Hematopoietic multipotent progenitor cell treated with erythropoietin and hydrocortisone succinate and interleukin-3 and kit ligand, for 4 days (in vitro differentiated cells): Measurements from ENCODE around the gene SMAD3.

Source experiments
- DNase-seq: peaks from one replicate; pipeline ENCODE4 v3.0.0-alpha.2; 2015

The SMAD3 gene

DNA sequence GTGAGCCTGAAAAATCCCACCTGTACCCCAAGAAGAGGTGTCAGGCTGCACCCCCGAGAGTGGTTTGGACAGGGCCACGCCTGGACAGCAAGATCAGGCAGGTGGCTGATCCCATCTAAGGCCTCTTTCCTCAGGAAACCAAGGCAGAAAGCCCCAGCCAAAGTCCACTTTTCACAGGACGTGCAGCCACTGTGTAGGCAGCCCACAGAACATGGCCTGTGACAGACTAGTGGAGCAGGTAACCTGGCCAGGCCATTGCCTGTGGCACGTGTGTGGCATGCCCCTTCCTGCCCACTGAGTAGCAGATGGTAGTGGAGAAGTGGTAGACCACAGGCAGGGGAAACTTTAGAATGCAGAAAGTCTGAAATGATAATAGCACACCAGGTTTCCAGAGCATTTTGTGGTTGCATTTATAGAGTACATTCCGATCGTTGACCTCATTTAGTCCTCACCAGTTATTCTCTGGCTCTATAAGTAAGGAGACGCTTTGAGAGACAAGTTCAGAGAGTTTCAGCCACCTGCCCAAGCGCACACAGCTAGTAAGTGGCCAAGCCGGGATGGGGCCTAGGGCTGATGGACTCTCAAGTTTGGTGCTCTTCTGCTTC is 120.3 kb downstream of the SMAD3 start:
- DNase-seq, result peak; percentile 77

DNA sequence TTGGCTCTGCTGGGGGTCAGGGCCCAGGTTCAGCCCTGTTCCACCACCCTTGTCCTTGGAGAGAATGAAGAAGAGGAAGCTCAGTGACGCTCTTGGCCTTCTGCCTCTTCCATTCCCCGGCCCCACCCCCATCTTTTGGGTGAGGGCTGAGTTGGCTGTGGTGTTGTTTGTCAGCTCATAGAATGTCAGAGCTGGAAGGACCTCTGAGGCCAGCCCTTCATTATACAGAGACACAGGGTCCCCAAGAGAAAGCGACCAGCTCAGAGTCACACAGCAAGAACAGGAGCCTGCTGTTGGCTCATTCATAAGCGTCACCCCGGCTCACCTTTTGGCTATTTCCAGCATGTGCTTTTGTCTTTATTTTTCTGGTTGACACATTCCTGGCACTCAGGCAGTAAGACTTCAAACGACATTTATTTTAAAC is 120.8 kb downstream of the SMAD3 start:
- DNase-seq, result peak; percentile 65

DNA sequence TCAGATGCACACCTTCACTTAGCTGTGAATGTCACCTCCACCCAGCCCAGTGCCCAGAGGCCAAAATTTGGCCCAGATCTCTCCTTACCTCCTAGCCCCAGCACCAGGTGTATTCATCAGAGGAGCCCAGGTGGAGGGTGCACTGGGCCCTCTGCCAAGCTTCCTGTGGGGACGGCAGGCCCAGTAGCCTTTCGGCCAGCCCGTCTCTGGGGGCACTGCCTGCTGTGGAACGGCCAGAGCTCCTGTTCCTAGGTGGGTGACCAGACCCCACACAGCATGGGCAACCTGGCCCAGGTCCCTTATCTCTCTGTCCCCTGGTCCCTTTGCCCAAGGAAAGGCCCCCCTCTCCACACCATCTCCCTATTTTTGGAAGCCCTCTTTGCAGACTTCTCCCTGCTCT is 121.3 kb downstream of the SMAD3 start:
- no peak for DNase-seq

DNA sequence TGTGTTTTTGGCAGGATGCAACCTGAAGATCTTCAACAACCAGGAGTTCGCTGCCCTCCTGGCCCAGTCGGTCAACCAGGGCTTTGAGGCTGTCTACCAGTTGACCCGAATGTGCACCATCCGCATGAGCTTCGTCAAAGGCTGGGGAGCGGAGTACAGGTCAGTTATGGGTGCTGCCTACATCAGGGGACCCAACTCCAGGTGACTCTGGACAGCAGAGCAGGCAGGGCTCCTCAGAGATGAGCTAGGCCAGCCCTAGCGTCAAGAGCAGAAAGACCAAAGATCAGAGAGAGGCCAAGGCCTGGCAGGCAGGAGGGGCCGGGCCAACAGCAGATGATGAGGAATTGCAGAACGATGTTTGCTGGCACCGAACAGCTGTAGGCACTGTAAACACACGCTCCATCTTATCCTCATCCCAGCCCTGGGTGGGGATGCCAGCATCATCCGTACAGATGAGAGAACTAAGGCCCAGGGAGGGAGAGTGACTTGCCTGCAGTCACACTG is 122.0 kb downstream of the SMAD3 start:
- DNase-seq, result no peak

DNA sequence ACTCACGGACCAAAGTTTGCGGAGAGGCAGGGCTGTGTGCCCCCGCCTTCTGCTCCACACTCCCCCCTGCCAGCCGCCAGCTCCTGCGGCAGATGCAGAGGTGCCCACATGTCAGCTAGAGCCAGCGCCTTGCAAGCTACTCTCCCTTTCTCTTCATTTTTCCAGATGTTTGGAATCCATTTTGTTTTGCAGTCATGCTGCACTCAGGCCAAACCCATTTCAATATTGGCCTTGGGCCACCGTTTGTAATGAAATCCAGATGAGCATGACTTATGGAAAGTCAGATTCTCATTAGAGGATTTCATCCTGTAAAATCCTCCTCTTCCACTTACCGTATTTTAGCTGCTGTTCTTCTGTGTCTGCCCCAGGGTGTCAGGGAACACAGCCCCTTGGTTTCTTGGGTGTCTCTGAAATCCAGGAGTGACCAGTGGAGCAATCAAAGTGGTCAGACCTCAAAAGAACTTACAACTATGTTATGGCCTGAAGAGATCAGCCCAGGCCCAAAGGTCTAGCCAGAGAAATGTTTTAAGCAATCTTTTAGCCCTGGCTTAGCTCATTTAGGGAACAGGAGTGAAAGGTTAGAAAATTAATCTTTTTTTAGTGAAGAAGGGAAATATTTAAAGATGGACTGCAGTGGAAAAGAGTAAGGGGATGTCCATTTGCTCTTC is 123.3 kb downstream of the SMAD3 start:
- DNase-seq, result no peak

DNA sequence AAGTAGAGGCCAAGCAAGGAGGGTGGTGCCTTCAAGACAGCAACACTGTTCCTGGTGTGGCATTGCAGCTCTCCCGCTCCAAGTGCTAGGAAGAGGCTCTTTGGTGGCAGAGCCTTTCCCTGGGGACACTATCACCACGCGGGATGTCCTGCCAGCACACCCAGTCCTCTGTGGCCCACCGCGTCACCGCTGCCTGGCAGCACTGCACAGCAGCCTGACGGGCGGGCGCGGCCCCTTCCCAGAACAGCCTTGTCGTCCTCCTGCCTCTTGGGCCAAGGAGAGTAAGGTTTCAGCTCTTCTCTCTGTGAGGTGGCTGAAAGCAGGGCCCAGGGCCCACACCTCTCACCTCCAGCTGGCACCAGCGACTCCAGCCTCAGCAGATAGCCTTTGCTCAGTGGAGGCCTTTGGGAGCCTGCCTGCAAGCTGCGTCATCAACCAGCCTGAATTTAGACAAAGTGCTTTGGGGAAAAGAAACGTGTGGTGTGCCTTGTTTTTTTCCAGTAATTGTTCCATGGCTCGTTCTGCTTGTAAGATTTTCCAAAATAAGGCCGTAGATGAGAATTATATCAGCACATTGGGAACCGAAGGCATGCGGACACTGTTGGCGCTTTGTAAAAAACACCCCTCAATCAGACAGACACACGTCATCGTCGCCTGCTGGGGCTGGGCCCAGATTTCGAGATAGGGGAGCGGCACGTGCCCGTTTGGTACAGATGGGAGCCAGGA is 124.1 kb downstream of the SMAD3 start:
- no peak for DNase-seq

DNA sequence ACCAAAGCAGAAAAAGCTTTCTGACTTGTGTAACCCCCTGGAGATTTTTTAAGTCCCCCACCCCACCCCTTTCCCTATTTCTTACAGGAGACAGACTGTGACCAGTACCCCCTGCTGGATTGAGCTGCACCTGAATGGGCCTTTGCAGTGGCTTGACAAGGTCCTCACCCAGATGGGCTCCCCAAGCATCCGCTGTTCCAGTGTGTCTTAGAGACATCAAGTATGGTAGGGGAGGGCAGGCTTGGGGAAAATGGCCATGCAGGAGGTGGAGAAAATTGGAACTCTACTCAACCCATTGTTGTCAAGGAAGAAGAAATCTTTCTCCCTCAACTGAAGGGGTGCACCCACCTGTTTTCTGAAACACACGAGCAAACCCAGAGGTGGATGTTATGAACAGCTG is 124.9 kb downstream of the SMAD3 start:
- DNase-seq, result no peak

DNA sequence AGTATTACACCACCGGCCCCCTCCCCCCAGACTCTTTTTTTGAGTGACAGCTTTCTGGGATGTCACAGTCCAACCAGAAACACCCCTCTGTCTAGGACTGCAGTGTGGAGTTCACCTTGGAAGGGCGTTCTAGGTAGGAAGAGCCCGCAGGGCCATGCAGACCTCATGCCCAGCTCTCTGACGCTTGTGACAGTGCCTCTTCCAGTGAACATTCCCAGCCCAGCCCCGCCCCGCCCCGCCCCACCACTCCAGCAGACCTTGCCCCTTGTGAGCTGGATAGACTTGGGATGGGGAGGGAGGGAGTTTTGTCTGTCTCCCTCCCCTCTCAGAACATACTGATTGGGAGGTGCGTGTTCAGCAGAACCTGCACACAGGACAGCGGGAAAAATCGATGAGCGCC is 125.4 kb downstream of the SMAD3 start:
- no peak for DNase-seq

DNA sequence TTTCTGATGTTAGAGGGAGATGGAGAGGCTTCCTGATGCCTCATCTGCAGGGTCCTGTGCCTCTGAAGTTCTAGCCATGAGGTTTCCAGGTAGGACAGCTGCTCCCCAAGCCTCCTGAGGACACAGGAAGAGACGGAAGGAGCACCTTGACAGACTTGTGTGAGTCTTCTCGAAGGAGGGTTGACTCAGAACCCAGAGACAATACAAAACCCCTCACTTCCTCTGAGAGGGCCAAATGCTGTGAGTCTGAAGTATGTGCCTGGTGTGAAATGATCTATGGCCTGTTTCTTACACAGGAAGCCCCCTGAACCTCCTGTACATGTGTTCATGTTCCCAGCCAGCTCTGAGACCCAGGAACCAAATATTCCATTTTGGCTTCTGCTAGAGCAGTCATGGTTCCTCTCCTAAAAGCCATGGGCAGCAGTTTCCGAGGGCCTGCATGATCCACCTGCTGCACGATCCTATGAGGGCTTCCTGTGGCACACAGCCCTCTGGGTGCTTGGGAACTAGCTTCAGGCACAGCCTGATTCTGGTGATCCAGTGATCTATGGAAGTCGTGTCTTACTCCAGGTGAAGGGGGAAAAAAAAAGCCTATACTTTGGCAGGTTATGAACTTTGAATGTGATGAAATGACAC is 126.9 kb downstream of the SMAD3 start:
- no peak for DNase-seq

DNA sequence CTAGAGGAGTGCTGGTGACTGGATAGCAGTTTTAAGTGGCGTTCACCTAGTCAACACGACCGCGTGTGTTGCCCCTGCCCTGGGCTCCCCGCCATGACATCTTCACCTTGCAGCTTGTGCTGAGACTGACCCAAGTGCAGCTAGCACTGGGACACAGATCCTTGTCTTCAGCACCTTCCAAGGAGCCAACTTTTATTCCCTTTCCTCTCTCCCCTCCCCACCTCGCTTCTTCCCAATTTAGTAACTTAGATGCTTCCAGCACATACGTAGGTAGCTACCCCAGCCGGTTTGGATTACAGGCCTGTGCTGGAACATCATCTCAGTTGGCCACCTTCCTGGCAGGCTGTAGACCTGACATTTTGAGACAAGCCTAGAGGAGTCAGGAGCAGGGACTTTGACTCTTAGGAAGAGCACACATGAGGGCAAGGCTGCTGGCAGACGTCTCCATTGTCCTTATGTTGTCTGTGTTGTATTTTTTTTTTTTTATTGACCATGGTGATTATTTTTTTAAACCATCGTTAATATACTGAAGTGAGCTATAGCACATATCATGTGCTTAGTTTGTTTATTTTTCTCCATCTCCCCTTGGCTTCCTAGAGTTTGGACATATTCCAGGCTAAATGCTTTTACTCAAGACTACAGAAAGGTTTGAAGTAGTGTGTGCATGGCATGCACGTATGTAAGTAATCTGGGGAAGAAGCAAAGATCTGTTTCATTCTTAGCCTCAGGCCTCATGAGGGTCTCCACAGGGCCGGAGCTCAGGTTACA is 128.0 kb downstream of the SMAD3 start:
- DNase-seq, result no peak

DNA sequence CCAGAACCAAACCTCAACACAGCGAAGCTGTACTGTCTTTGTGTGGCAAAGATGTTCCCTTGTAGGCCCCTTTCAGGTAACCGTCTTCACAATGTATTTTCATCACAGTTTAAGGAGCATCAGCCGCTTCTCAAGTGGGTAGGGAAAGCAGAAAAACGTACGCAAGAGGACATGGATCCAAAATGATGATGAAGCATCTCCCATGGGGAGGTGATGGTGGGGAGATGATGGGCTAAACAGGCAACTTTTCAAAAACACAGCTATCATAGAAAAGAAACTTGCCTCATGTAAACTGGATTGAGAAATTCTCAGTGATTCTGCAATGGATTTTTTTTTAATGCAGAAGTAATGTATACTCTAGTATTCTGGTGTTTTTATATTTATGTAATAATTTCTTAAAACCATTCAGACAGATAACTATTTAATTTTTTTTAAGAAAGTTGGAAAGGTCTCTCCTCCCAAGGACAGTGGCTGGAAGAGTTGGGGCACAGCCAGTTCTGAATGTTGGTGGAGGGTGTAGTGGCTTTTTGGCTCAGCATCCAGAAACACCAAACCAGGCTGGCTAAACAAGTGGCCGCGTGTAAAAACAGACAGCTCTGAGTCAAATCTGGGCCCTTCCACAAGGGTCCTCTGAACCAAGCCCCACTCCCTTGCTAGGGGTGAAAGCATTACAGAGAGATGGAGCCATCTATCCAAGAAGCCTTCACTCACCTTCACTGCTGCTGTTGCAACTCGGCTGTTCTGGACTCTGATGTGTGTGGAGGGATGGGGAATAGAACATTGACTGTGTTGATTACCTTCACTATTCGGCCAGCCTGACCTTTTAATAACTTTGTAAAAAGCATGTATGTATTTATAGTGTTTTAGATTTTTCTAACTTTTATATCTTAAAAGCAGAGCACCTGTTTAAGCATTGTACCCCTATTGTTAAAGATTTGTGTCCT is 129.0 kb downstream of the SMAD3 start:
- DNase-seq, result no peak

DNA sequence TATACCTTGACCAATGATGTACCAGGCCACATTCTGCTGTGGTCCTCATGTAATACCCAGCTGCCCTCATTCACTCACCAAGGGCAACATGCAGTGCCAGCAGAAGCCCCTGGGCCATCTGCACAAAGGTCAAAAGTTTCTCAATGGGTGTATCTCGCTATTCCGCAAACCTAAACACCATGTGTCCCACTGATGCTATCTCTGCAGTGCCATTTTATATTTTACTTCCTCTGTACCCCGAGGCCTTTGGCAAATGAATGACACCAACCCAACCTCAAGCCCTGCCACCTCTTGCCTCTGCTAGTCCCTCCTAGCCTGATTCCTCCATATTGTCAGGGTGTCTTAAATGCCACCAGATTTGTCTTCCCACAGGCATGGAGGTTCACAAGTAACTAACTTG is 129.9 kb downstream of the SMAD3 start:
- DNase-seq, result no peak

DNA sequence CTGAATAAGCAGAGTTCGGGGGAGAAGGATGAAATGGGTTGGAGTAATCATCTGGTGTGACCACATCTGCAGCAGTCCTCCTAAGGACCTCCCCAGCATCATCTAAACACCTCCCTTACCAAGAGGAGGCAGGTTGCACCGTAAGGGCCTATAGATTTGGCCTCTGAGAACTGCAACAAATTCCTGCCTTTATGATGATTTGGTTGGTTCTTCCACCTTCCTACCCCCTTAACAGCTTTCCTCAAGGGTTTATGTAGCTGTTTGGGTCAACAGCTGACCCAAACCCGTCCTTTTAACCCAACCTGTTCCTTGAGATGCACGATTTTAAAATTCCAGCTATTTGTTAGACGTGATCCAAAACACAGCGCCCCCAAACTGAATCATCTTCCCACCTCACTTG is 130.8 kb downstream of the SMAD3 start:
- no peak for DNase-seq

DNA sequence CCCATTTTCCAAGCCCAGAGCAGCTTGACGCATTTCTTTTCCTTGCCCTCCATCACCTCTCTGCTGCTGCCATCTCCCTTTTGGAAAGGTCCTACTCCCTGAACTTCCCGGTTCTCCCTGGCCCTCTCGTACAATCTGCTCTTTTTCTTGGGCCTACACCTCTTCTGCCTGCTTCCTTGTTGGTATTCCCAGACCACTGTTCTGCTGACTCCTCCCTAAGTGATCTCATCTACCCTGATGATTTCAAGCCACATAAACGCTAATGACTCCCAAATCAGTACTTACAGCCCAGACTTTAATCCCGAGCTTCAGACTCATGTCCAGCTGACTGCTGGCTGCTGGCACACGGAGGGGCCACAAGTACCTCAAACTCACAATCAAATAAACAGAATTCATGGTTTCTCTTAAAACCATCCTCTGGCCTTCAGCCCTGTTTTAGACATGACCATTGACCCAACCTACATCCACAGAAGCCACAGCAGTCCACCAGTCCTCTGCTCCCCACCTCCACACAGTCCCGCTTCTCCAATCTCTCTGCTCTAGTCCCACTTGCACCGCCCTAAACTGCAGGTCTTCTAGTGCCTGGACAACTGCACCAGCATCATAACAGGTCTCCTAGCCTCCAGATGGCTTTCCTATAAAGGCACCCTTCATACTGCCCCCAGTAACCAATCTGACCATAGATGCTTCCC is 131.4 kb downstream of the SMAD3 start:
- DNase-seq, result no peak

DNA sequence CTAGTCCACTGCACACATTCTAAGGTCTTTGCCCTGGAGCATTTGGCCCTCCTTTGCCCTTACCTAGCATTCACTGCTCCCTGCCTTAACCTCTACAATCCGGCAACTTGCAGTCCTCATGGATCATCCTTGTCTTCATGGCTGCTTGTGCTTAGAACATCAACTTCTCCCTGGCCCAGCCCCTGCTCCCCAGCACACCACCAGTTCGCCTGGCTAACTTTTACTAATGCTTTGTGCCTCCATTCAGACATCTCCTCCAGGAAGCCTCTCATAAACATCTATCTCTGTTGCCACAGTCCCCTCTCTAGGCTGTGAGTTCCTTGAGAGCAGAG is 131.9 kb downstream of the SMAD3 start:
- no peak for DNase-seq

DNA sequence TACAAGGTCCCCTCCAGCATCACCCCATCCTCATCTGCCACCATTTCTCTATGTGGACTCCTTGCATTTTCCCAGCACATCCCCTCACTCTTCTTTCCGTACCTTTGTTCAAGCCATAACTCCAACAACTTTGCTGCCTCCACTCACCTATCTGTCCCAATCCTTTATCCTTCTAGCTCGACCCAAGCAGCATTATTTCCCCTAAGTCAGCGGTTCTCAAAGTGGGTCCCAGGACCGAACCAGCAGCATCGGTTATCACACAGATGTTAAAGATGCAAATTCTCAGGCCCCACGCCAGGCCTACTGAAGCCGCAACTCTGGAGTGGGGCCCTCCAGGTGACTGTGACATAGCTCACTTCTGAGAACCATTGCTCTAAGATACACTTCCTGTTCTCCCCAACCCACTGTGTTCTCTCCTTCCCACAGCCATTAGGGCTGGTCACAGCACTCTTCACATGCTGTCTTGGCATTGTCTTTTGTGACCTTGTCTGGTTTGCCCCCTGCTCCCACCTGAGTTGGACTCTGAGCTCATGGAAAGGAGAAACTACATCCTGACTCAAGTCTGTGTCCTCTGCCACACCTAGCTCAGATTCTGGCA is 132.9 kb downstream of the SMAD3 start:
- no peak for DNase-seq

DNA sequence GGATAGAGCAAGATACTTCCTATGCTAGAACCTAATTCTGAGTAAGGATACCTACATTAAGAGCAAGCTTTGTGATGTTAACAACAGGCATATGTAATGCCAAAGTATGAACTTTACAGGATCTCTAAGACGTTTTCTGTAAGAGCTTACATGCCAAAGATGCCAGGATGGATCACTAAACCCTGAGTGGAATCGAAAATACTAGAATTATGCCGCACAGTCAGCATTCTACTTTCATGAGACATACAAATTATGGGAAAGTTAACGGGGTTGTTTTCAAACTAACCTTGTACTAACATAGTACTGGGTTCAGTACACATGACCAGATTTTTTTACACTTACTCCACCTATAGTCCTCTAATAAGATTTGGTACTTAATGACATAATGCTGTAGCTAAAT is 134.0 kb downstream of the SMAD3 start:
- DNase-seq, result no peak

DNA sequence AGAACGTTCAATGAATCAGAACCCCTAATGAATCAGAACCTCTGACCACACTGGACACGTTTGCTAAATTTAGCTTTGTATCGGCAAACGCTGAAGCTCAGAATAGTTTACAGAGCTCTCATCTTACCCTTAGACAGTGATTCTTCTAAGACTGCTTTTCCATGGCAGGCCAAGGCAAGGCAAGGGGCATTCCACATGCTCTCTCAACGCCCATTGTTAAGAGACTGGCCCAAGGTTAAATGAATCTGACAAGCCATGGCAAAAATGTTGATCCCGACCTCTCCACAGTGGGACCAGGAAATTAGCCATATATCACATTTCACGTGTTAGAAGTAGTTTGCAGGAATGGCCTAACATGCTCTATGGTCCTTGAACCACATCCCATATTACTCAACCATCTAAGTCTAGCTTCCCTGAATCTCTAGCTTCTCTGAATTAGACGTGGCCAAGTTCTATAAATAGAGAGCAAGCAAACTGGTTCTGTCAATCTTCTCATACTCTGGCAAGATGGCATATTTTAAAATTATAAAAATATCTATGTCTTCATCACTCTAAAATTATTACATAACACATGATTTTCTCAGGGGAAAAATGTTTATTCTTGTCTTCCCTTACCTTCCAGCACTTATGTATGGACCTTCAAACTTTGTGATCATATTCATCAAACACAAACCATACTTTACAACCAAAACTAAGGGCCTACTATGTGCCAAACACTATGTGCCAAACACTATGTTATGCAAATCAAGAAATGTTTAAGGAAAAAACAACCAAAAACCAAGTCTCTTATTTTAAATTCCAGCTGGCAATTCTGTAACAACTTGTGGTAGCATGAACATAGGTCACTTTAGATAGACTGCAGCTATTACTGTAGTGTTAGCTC is 134.7 kb downstream of the SMAD3 start:
- DNase-seq, result no peak

DNA sequence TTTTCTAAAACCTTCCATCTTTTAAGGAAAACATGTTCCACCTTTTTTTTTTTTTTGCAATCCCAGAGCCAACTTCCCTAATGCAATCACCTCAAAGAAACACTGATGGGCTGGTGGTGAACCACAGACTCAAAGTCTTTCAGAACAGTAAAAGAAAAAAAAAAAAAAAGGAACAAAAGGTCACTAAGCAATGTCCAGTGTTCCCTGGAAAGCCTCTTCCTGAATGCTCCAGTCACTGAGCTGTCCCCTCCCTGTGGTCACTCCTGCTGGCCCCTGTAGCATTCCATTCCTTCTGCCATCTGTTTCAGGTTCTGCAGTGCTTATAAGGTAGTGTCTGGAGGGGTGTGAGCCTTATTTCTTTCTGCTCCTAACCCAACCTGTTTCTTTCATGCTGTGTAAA is 135.7 kb downstream of the SMAD3 start:
- DNase-seq, result peak; percentile 19

DNA sequence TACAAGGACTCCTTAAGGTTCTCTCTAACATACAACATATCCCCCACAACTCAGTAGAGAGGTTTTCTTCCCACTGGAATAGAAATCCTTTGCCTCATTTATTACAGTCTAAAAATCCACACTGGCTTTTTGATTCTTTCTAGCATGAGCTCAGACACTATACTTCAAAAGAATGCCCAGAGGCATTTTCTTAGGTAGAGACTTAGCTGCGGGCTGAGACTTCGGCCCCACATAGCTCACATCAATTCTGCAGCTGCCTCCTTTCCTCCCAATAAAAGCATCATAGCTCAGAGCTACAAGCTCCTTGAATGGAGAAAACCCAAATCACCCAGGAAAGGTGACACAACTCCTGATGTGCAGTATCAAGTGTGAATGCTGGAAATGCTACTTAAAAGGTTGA is 136.7 kb downstream of the SMAD3 start:
- DNase-seq, result no peak
